Activated T-helper 2 cell treated with anti-CD3 and anti-CD28 coated beads, Interferon-gamma antibody, Interleukin-2, Interleukin-4, amounts not matched to agents 10 μg/mL and 5 μg/mL and 100 μg/mL, durations not matched to agents 14 hours and 24 hours and 36 hours (primary cell): ENCODE data around the gene PALB2. TPM values are rescaled to one million over a fixed set of nuclear protein-coding genes. Genes with fewer than 3 reads are reported as not detected.

Experiments used
- DNase-seq: peaks from one replicate; pipeline ENCODE4 v3.0.0; 2021; ENCODE audit warnings: low spot score
- H3K27ac Mint-ChIP-seq: one replicate; pipeline ENCODE4 v1.8.0; 2021; ENCODE audit warnings: mixed read lengths
- H3K27me3 Mint-ChIP-seq: one replicate; pipeline ENCODE4 v1.8.0; 2021; ENCODE audit warnings: low read depth, mixed read lengths
- H3K36me3 Mint-ChIP-seq: one replicate; pipeline ENCODE4 v1.8.0; 2021; ENCODE audit warnings: low read depth, mixed read lengths
- H3K4me1 Mint-ChIP-seq: one replicate; pipeline ENCODE4 v1.8.0; 2021; ENCODE audit warnings: low read depth, mixed read lengths
- H3K4me3 Mint-ChIP-seq: one replicate; pipeline ENCODE4 v1.8.0; 2021; ENCODE audit warnings: low read depth, mild to moderate bottlenecking, moderate library complexity, mixed read lengths
- H3K9me3 Mint-ChIP-seq: one replicate; pipeline ENCODE4 v1.8.0; 2021; ENCODE audit warnings: mixed read lengths
- intact Hi-C: fragments of 100-400 bp; cut with micrococcal nuclease; formaldehyde crosslinking; loops from one replicate; pipeline ENCODE4 v1.15.1; 2023
- total RNA-seq: library from RNA; stranded (reverse); gene quantifications from 2 replicates; pipeline ENCODE4 v1.2.3, GENCODE V29; 2022

PALB2 gene
- total RNA-seq, 1 donor from 2014 or later: 30.8 TPM

- Mint-ChIP-seq H3K36me3 (peaks cover 86% of the 10 kb centered on the region), H3K9me3 (no peaks in the 10 kb centered on the region), H3K4me3 (no peak overlapping the region), H3K27me3 (no peaks in the 10 kb centered on the region), H3K27ac (peak overlapping the region; percentile 36), H3K4me1 (peaks cover 23% of the 10 kb centered on the region)
- DNase-seq: peak; percentile 47
- intact Hi-C loops: loop anchor here (1.0 to 5.0 kb wide), 3 partner anchors 18 to 158 kb away; partner anchors contain the start of genes EARS2, GGA2 and UBFD1
Measured at GRCh38 chr16:23670137-23670776, 29.1 kb upstream of the PALB2 start.

- H3K27me3 Mint-ChIP-seq: no peaks in the 10 kb centered on the region
- no peaks in the 10 kb centered on the region for H3K9me3 Mint-ChIP-seq
- no peak for DNase-seq
- peaks cover 91% of the 10 kb centered on the region for H3K36me3 Mint-ChIP-seq
- H3K27ac Mint-ChIP-seq: no peak overlapping the region
- H3K4me1 Mint-ChIP-seq: peaks cover 24% of the 10 kb centered on the region
- H3K4me3 Mint-ChIP-seq: no peak overlapping the region
- intact Hi-C loops: no loop called here
Measured at GRCh38 chr16:23668873-23669272, 27.8 kb upstream of the PALB2 start.

DNA sequence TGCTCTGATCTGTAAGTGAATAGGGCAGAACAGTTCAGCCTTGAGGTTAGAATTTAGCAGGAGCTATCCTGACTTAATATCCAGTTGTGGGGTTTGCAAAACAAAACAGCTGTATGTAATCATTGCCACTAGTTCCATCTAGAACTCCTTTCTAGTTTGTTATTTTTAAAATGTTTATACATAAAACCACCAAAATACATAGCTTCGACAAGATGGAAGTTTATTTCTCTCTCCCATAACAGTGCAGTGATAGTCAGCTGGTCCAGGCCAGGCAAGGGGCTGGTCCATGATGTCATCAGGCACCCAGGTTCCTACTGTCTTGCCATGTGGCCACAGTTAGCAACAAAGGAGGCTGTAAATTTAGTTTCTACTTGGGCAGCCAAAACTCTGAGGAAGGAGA, 27.1 kb upstream of the PALB2 start:
- no peak overlapping the region for H3K27ac Mint-ChIP-seq
- no peaks in the 10 kb centered on the region for H3K27me3 Mint-ChIP-seq
- peaks cover 90% of the 10 kb centered on the region for H3K36me3 Mint-ChIP-seq
- intact Hi-C loops: no loop called here
- no peak overlapping the region for H3K4me3 Mint-ChIP-seq
- no peak for DNase-seq
- H3K4me1 Mint-ChIP-seq: peaks cover 27% of the 10 kb centered on the region
- no peaks in the 10 kb centered on the region for H3K9me3 Mint-ChIP-seq

GRCh38 chr16:23667355-23667659, 26.2 kb upstream of the PALB2 start:
- Mint-ChIP-seq H3K27me3 (no peaks in the 10 kb centered on the region), H3K27ac (no peak overlapping the region), H3K4me3 (no peak overlapping the region), H3K36me3 (peaks cover 93% of the 10 kb centered on the region), H3K9me3 (no peaks in the 10 kb centered on the region), H3K4me1 (peaks cover 27% of the 10 kb centered on the region)
- DNase-seq: no peak
- intact Hi-C loops: no loop called here

- H3K4me3 Mint-ChIP-seq: no peak overlapping the region
- no peaks in the 10 kb centered on the region for H3K27me3 Mint-ChIP-seq
- no peak overlapping the region for H3K27ac Mint-ChIP-seq
- H3K9me3 Mint-ChIP-seq: no peaks in the 10 kb centered on the region
- intact Hi-C loops: no loop called here
- peaks cover 93% of the 10 kb centered on the region for H3K36me3 Mint-ChIP-seq
- H3K4me1 Mint-ChIP-seq: peaks cover 27% of the 10 kb centered on the region
- no peak for DNase-seq
Measured at GRCh38 chr16:23666571-23667354, 25.7 kb upstream of the PALB2 start.

DNA sequence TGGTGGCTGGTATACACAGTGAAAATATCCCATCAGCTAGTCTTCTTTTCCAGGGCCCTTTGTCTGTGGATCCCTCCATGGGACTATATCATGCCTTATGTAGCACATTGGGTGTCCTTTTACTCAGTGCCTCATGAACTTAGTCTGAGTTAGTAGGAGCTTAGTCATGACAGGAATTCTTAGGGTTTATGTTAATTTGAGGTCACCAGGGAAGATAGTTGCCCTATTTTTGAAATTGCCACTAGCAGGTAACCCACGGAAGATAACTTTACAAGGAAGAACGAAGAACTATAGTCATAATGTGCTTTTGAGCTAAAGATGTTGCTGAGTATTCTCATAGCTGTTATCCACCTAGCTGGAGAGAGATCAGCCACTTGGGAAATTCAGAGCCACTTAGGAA, 22.8 kb upstream of the PALB2 start:
- no peak for DNase-seq
- Mint-ChIP-seq H3K36me3 (peaks cover 94% of the 10 kb centered on the region), H3K27ac (no peak overlapping the region), H3K27me3 (no peaks in the 10 kb centered on the region), H3K4me1 (peaks cover 8% of the 10 kb centered on the region), H3K4me3 (no peak overlapping the region), H3K9me3 (no peaks in the 10 kb centered on the region)
- intact Hi-C loops: no loop called here

DNA sequence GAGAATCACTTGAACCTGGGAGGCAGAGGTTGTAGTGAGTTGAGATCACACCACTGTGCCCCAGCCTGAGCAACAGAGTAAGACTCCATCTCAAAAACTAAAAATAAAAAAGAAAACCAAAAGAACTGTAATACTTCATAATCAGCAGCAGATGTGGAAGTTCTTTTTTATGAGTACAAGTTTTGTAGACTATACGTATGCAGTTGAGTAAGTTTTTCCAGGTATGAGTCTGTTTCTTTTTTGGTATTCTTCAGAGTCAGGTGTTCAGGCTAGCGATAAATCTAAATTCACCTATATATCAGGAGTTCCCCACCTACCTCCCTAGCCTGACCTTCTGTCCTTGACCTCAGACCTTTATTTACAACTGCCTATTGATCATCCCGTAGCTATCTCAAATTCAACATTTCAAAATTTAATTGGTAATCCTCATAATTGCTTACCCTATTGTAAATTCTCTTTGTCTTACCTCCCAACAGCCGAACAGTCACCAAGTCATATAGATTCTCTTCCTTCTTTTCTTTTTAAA, 10.9 kb upstream of the PALB2 start:
- Mint-ChIP-seq H3K27me3 (no peaks in the 10 kb centered on the region), H3K4me1 (peaks cover 21% of the 10 kb centered on the region), H3K4me3 (no peak overlapping the region), H3K36me3 (peaks cover 61% of the 10 kb centered on the region), H3K9me3 (no peaks in the 10 kb centered on the region), H3K27ac (peak overlapping the region; percentile 53)
- no peak for DNase-seq
- intact Hi-C loops: loop anchor here (1.0 kb wide), 1 partner anchor 18 kb away; no protein-coding TSS in a partner anchor

DNA sequence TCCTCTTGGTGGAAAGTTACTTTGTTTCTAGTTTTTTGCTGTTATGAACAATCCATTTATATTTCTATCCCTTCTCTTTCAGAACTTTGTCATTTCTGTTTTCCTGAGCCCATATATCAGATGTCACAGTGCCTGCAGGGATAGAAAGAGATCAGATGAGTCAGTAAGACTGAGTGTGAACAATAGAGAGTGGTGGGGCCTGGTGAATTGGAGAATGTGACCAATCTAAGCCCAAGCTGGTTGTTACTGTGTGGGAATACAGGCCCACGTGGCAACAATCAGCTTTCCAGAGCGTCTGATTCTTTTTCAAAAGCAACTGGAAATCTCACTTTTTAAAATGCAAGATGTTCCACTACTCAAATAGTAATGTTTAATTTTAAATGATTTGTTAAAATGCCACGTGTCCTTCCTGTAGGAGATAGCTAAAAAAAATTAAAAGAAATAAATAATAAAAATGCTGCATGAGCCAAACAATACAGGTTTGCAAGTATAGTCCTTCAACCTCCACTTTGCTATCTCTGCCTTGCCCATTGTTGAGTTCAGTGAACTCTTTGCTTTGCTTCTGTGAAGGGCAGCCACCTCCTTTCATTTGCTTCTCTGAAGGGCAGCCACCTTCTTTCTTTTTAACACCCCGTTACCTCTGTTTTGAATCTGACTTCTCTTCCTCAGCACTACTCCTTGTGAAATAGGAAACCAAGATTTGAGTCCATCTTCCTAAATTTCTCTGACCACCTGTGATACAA, 9.7 kb upstream of the PALB2 start:
- H3K27ac Mint-ChIP-seq: peak overlapping the region; percentile 25
- DNase-seq: no peak
- no peak overlapping the region for H3K4me3 Mint-ChIP-seq
- H3K27me3 Mint-ChIP-seq: no peaks in the 10 kb centered on the region
- intact Hi-C loops: no loop called here
- H3K4me1 Mint-ChIP-seq: peaks cover 29% of the 10 kb centered on the region
- H3K36me3 Mint-ChIP-seq: peaks cover 69% of the 10 kb centered on the region
- H3K9me3 Mint-ChIP-seq: no peaks in the 10 kb centered on the region

GRCh38 chr16:23642246-23642774, 1.2 kb upstream of the PALB2 start:
- Mint-ChIP-seq H3K27me3 (no peaks in the 10 kb centered on the region), H3K9me3 (no peaks in the 10 kb centered on the region), H3K4me1 (peaks cover 27% of the 10 kb centered on the region), H3K36me3 (peaks cover 58% of the 10 kb centered on the region), H3K27ac (peak overlapping the region; percentile 94), H3K4me3 (peak overlapping the region; percentile 97)
- no peak for DNase-seq
- intact Hi-C loops: loop anchor here (5.0 to 10.0 kb wide), 2 partner anchors 35 to 138 kb away; partner anchors contain the start of gene PLK1

DNA sequence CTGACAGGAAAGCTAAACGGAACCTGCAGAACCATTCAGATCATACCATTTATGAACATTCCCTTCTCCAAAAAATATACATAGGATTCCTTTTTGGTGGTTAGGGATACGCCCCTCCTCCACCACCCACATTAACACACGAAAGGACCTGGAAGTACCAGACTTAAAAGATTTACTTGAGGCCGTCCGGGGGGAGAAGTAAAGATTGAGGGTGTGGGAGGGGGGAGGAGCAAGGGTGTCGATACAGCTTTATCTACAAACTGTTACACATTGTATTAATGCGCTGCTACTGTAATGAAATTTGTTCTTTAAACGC, 537 bp downstream of the PALB2 start:
- Mint-ChIP-seq H3K27me3 (no peaks in the 10 kb centered on the region), H3K9me3 (no peaks in the 10 kb centered on the region), H3K4me1 (peaks cover 17% of the 10 kb centered on the region), H3K36me3 (peaks cover 50% of the 10 kb centered on the region), H3K4me3 (peak overlapping the region; percentile 97), H3K27ac (peak overlapping the region; percentile 94)
- DNase-seq: no peak
- intact Hi-C loops: loop anchor here (5.0 to 10.0 kb wide), 2 partner anchors 37 to 136 kb away; partner anchors contain the start of gene PLK1

- Mint-ChIP-seq H3K4me3 (no peak overlapping the region), H3K27me3 (no peaks in the 10 kb centered on the region), H3K9me3 (no peaks in the 10 kb centered on the region), H3K36me3 (peaks cover 40% of the 10 kb centered on the region), H3K27ac (no peak overlapping the region), H3K4me1 (peaks cover 11% of the 10 kb centered on the region)
- no peak for DNase-seq
- intact Hi-C loops: no loop called here
Measured at GRCh38 chr16:23635958-23636357, 5.2 kb downstream of the PALB2 start.

DNA sequence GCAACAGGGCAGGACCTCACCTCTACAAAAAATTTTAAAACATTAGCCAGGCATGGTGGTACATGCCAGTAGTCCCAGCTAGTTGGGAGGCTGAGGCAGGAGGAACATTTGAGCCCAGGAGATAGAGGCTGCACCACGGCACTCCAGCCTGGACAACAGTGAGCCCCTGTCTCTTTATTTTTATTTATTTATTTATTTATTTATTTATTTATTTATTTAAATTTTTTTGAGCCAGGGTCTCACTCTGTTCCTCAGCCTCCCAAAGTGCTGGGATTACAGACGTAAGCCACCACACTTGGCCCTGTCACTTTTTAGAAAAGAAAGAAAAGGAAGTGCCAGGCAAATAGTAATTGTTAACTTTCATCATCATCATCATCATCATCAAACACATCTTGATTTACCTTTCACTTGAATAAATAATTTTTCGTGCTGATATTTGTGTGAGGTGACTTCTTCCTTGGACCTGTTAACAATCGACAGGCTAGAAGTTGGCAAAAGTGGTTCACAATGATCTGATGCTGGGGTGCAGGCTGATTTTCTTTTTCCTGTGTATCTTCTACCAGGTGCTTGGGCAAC, 6.6 kb downstream of the PALB2 start:
- Mint-ChIP-seq H3K36me3 (peaks cover 48% of the 10 kb centered on the region), H3K4me3 (no peak overlapping the region), H3K9me3 (no peaks in the 10 kb centered on the region), H3K27ac (no peak overlapping the region), H3K4me1 (peaks cover 4% of the 10 kb centered on the region), H3K27me3 (no peaks in the 10 kb centered on the region)
- no peak for DNase-seq
- intact Hi-C loops: no loop called here
